NCI-H1436 treated with DMSO at 0.1 percent for 48 hours (cell line): Measurements from ENCODE around the gene DYNLRB1.

Experiments
- DNase-seq: peaks from one replicate; lab custom pipeline; 2025; lab: John Stamatoyannopoulos, UW

Gene DYNLRB1

DNA sequence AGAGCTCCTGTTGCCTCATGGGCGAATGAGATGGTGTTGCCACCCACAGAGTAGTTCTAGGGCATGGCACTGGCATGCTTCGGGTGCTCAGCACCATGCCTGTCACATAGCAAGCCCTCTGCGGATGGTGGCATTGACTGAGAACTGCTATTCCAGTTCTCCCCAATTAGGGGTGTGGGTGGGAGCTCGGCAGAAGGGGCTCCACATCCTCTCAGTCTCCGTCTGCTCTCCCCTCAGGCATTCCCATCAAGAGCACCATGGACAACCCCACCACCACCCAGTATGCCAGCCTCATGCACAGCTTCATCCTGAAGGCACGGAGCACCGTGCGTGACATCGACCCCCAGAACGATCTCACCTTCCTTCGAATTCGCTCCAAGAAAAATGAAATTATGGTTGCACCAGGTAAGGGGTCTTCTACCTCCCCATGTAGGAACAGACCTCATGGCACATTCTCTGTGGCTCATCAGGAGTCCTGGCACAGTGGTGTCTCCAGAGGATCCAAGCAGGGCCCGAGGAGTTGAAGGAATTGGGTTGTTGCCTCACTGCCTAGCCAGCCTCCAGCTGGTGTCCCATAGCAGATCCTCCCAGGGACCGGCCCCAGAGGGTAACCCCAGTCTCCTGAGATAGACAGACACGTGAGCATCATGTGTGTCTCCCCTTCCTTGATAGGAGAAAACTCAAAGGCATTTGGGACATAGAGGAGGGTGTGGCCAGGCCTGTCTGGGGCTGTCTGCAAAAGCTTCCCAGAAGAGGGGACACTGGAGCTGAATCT is 18.4 kb downstream of the DYNLRB1 start:
- no peak for DNase-seq

GRCh38 chr20:34535301-34535840 is 19.1 kb downstream of the DYNLRB1 start:
- no peak for DNase-seq

GRCh38 chr20:34535857-34536256 is 19.6 kb downstream of the DYNLRB1 start:
- DNase-seq: no peak

DNA sequence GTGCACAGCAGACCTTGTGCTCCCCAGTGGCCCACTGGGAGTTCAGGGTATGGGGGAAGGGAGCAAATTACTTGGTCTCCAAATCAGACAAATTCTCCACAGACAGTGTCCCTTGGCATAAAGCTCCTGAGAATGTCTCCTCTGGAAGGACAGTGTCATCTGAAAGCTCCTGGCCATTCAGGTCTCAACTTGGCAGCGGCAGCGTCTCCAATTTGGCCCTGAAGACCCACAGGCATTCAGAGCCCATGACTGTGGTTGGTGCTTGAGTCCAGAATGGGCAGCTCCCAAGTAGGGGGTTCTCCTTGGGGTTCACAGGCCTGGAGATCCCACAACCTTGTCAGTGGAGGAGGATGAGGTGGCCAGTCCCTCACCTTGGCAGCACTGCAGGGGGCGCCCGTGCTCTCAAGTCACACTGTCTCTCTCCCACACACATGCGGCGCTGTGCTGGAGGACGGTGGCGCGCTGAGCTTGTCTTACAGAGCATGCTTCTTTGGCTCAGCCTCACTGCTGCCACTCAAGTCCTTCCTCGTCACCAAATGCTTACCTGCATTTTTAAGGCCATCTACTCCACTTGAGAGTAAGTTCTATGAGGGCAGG is 20.7 kb downstream of the DYNLRB1 start:
- no peak for DNase-seq

- DNase-seq: no peak
Measured at GRCh38 chr20:34537651-34538050, 21.4 kb downstream of the DYNLRB1 start.

DNA sequence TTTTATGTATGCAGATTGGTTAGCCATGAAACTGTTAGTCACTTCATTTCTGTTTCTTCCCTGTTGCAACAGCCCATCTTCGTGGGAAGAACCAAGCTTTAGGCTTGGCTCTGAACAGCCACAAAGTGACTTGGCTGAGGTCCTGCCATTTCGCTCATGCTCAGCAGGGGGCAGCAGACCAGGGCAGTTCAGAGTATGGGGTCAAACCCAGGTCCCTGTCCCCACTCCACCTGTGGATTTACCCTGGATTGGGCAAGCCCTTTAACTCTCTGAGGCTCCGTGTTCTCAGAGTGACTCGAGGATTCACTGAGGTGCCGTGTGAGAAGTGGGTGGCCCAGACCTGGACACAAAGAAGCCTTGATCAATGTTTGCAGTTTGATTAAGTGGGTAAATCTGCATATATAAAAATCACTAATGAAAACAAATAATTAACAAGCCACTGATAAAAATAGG is 22.5 kb downstream of the DYNLRB1 start:
- DNase-seq: no peak

GRCh38 chr20:34539756-34540155 is 23.5 kb downstream of the DYNLRB1 start:
- no peak for DNase-seq

- no peak for DNase-seq
Measured at GRCh38 chr20:34540596-34541263, 24.5 kb downstream of the DYNLRB1 start.

GRCh38 chr20:34541264-34541901 is 25.2 kb downstream of the DYNLRB1 start:
- DNase-seq: no peak

DNA sequence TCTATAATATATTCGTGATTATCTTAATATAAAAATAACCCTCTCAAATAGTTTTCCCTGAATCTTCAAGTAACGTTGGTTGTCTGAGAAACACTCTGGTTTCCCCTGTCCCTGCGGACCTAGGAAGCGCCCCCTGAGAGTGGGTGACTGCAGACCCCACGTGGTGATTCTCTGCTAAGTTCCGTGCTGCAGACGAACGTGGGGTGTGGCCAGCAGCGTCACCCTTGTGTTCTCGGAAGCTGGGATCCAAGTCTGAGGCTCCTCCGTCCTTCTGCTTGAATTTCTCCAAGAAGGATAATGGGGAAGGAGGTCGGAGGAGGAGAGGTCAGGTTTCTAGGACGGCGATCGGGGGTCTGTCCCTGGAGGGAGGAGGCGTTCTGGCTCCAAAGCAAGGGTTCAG is 25.7 kb downstream of the DYNLRB1 start:
- no peak for DNase-seq

DNA sequence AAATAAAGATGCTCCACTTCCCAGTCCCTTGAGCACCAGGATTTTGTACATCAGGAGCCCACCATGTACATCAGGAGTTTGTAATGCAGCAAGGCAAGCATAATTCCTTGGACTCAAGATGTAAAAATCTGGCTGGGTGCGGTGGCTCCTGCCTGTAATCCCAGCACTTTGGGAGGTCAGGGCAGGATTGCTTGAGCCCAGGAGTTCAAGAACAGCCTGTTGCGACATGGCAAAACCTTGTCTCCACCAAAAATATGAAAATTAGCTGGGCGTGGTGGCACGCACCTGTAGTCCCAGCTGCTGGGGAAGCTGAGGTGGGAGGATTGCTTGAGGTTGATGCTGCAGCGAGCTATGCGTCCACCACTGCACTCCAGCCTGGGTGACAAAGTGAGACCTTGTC is 26.2 kb downstream of the DYNLRB1 start:
- DNase-seq: no peak

DNA sequence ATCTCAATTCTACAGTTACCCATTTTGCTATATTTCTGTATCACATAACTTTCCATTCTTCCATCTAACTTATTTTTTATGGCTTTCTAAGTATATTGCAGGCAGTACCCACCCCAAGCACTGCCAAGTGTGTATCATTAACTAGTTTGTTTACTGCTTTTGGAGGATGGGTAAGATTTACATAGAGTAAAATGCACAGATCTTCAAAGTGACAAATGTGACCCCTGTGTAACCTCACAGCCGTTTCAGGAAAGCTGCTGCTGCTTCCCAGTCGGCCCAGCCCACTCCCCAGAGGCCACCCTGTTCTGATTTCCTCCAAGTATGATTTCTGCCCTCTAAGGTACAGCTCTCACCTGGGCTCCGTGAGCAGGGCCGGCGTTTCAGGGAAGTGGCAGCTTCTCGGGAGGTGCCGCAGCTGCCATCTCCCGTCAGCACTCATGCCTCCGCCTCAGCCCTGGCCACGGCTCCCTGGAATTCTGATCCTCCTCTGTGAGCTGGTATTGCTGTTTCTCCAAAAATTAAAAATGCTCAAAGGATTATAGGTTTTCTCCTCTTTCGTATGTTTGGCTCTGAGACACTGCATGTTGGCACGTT is 27.3 kb downstream of the DYNLRB1 start:
- DNase-seq: no peak

- DNase-seq: no peak
Measured at GRCh38 chr20:34544109-34544796, 28.0 kb downstream of the DYNLRB1 start.

DNA sequence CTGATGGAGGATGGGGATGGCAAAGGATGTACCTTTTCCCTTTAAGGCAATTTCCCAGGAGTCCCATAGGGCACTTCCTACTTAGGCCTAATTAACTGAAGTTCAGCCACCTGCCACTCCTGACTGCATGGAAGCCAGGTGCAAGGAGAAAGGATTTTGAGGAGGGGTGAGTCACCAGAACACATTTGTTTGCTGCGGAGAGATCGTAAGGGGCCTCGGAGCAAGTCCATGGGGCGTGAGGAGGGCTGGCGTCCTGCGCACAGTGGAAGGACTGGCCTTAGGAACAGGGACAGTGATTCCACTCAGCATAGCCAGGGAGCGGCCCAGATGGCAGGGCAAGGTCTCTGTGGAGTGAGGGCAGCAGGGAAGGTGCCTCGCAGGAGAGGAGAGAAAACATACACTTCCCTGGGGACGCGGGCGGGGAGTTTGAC is 30.5 kb downstream of the DYNLRB1 start:
- peak; percentile 78 for DNase-seq

GRCh38 chr20:34547844-34548613 is 31.8 kb downstream of the DYNLRB1 start:
- no peak for DNase-seq

DNA sequence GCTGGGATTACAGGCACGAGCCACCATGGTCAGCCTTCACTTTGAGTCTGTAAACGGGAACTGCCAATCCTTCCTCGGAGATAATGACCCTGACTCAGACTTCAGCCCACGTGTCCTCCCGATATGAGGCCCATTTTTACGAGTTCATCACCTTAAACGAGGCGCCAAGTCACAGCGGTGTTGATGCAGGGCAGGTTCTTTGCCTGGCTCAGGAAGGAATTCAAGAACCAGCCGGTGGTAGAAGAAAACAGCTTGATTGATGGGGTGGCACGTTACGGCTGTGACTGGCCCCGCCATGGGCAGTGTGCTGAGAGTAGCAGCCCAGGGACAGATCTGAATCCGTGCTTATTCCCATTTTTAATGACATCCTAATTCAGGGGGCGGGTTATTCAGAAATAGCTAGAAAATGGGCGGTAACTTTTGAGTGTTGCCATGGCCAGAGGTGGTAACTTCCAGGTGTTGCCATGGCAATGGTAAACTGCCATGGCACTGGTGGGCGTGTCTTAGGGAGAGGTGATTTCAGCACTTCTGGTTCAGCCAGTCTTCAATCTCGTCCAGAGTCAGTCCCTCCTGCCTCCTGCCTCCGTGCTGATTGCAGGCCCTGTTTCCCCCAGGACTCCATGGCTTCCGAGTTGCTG is 33.2 kb downstream of the DYNLRB1 start:
- no peak for DNase-seq

DNA sequence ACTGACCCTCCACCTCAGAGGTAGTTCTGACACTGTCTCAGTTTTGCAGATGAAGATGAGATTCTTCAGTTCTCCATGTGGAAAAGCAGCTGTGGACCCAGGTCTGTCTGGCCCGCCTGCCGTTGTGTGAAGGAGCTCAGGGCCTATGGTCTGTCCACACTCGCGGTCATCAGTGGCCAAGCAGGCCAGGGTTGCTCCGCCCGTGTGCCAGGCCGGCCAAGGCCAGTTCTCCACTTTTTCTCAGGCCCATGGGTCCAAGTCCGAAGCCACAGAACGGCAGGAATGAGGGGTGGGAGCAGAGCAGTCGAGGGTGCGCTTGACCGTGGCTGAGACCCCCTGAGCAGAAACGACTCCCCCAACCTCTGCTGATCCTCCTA is 33.7 kb downstream of the DYNLRB1 start:
- no peak for DNase-seq

- no peak for DNase-seq
Measured at GRCh38 chr20:34552569-34552968, 36.3 kb downstream of the DYNLRB1 start.

GRCh38 chr20:34553366-34553867 is 37.2 kb downstream of the DYNLRB1 start:
- DNase-seq: no peak

DNA sequence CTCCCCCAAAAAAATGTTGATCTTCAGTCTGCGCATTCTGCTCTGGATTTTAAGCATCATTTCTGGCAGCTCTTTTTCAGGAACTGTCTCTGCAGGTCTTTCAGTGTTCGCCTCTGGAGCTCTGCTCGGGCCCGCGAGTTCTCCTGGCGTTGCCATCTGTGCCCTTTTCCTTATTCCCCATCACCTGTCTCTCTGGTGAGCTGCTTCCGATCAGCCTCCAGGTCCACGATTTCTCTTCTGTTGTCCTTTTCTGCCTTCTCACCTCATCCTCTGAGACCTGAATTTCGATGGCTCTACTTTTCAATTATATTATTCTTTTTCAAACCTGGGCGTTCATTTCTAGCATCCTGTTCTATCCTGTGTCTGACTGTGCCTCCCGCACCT is 41.7 kb downstream of the DYNLRB1 start:
- DNase-seq: no peak
